B cell (primary cell): Measurements from ENCODE around the gene CEP55.

ENCODE experiments used
- CTCF ChIP-seq: fragments of 200-600 bp; IDR thresholded peaks from one replicate; pipeline ENCODE4 v1.8.0; 2022; ENCODE audit warnings: antibody characterized with exemption, mild to moderate bottlenecking
- EZH2 ChIP-seq: IDR thresholded peaks from 2 replicates; pipeline ENCODE4 v1.6.1; 2012; ENCODE audit warnings: borderline replicate concordance, low read depth, mild to moderate bottlenecking, moderate library complexity, low read length; ENCODE audit not compliant: insufficient read depth, poor library complexity, severe bottlenecking

- no peak for TF ChIP-seq CTCF
- TF ChIP-seq EZH2, result no peak
Observed at GRCh38 chr10:93468461-93469213, 27.8 kb upstream of the CEP55 start.
